Endometrial microvascular endothelial cells (primary cell): ENCODE data around the gene GSPT2. TPM values are rescaled to one million over a fixed set of nuclear protein-coding genes. Genes with fewer than 3 reads are reported as not detected.
"Not testable (repeated sequence)": the region's sequence is repeated elsewhere in the genome, so short reads cannot be mapped to it uniquely, and the experiment has no call there.

Experiments
- in situ Hi-C: cut with HindIII; loops from 2 replicates; pipeline ENCODE4 v1.10.0; 2017; ENCODE audit warnings: low sequenced_read_pairs, low pct_unique_long_range_greater_than_20kb; ENCODE audit errors: inconsistent ontology term
- total RNA-seq: library from RNA; depleted of rRNA; stranded (reverse); fragments of >200 nt; gene quantifications from one replicate; pipeline ENCODE4 v1.2.3, GENCODE V29; 2015; ENCODE audit errors: inconsistent ontology term

Gene GSPT2
- 6.3 TPM for total RNA-seq

GRCh38 chrX:51743179-51743957 is at the start of gene GSPT2:
GSPT2 (plus strand) TSS chrX:51743442; CDS start chrX:51743627, 185 bp downstream.
- in situ Hi-C loops, result no loop called here

- in situ Hi-C loops, result no loop called here
These were observed 49.0 kb upstream of the GSPT2 start for GRCh38 chrX:51694254-51694653.

- in situ Hi-C loops, result no loop called here
These were observed 45.8 kb upstream of the GSPT2 start for GRCh38 chrX:51697397-51697796.

- in situ Hi-C loops, result not testable (repeated sequence)
These were observed 32.7 kb upstream of the GSPT2 start, which contains the start of gene CENPVL1 for GRCh38 chrX:51710277-51711164. CENPVL1 (plus strand) TSS chrX:51710512; CDS start chrX:51710512, 0 bp downstream.

GRCh38 chrX:51712943-51713647 is 30.1 kb upstream of the GSPT2 start:
- in situ Hi-C loops, result not testable (repeated sequence)

GRCh38 chrX:51728202-51728601 is 15.0 kb upstream of the GSPT2 start:
- in situ Hi-C loops, result no loop called here

GRCh38 chrX:51737091-51737490 is 6.2 kb upstream of the GSPT2 start:
- in situ Hi-C loops, result no loop called here

GRCh38 chrX:51742586-51742985 is 656 bp upstream of the GSPT2 start:
- in situ Hi-C loops, result no loop called here

- in situ Hi-C loops, result no loop called here
These were observed 4.4 kb downstream of the GSPT2 start for GRCh38 chrX:51747671-51748070.

- in situ Hi-C loops, result no loop called here
These were observed 16.0 kb downstream of the GSPT2 start for GRCh38 chrX:51759055-51759839.

GRCh38 chrX:51760657-51761056 is 17.4 kb downstream of the GSPT2 start:
- in situ Hi-C loops, result no loop called here

- in situ Hi-C loops, result no loop called here
These were observed 23.3 kb downstream of the GSPT2 start for GRCh38 chrX:51766546-51766945.

GRCh38 chrX:51776851-51777250 is 33.6 kb downstream of the GSPT2 start:
- in situ Hi-C loops, result no loop called here

GRCh38 chrX:51779306-51779705 is 36.1 kb downstream of the GSPT2 start:
- in situ Hi-C loops, result no loop called here

GRCh38 chrX:51795136-51795535 is 51.9 kb downstream of the GSPT2 start:
- in situ Hi-C loops, result no loop called here
